Lung (tissue), 12 donors: ENCODE data around the gene IL31RA. TPM values are rescaled to one million over a fixed set of nuclear protein-coding genes. Genes with fewer than 3 reads are reported as not detected.

Experiments
- ATAC-seq: fragments of 200-7000 bp; cut with Tn5 transposase; one replicate; pipeline ENCODE4 v1.9.1; 2020; ENCODE audit warnings: moderate number of reproducible peaks; ENCODE audit not compliant: insufficient read depth, low FRiP score
- DNase-seq, 3 donors: peaks; one replicate each; pipeline ENCODE4 v3.0.0-alpha.2; 2013 to 2017
- H3K27ac ChIP-seq, 2 donors: one replicate each; pipeline ENCODE4 v1.5.1; 2013; ENCODE audit warnings: mild to moderate bottlenecking in 2 of 2, moderate library complexity in 2 of 2, control low read depth in 1 of 2, inconsistent platforms in 1 of 2, low read depth in 1 of 2, low read length in 1 of 2
- H3K27me3 ChIP-seq, 3 donors: one replicate each; pipeline ENCODE4 v1.5.1; 2013; ENCODE audit warnings: low read length in 2 of 3; ENCODE audit not compliant: control insufficient read depth in 3 of 3, insufficient read depth in 3 of 3
- H3K36me3 ChIP-seq, 4 donors: one replicate each; pipeline ENCODE4 v1.5.1; 2013; ENCODE audit warnings: low read length in 4 of 4, mild to moderate bottlenecking in 1 of 4, moderate library complexity in 1 of 4; ENCODE audit not compliant: control insufficient read depth in 4 of 4, insufficient read depth in 4 of 4
- H3K4me1 ChIP-seq, 5 donors: one replicate each; pipeline ENCODE4 v1.5.1; 2013; ENCODE audit warnings: low read length in 5 of 5, mild to moderate bottlenecking in 2 of 5, moderate library complexity in 1 of 5; ENCODE audit not compliant: control insufficient read depth in 5 of 5, insufficient read depth in 5 of 5
- H3K4me3 ChIP-seq: one replicate; pipeline ENCODE4 v1.5.1; 2013; ENCODE audit warnings: mild to moderate bottlenecking, control low read depth, moderate library complexity
- H3K9ac ChIP-seq, 2 donors: one replicate each; pipeline ENCODE4 v1.5.1; 2013; ENCODE audit warnings: low read length in 2 of 2, control low read depth in 1 of 2; ENCODE audit not compliant: insufficient read depth in 1 of 2
- H3K9me3 ChIP-seq, 4 donors: one replicate each; pipeline ENCODE4 v1.5.1; 2013; ENCODE audit warnings: low read length in 3 of 4, mild to moderate bottlenecking in 1 of 4, moderate library complexity in 1 of 4; ENCODE audit not compliant: control insufficient read depth in 4 of 4, insufficient read depth in 3 of 4
- CTCF ChIP-seq: IDR thresholded peaks from 2 replicates; pipeline ENCODE4 v1.5.1; 2012; ENCODE audit warnings: mild to moderate bottlenecking; ENCODE audit errors: control extremely low read depth, extremely low read depth
- WGBS, 2 donors: extraction: QIAGEN DNeasy Blood & Tissue Kit; methylation state at CpG; one replicate each; pipeline ENCODE4 v1.1.7; 2013; 5-methylcytosine and 5-hydroxymethylcytosine counted together
- polyA plus RNA-seq, 2 donors: library from polyadenylated mRNA; stranded (reverse); fragments of 200-250 nt; gene quantifications; one replicate each; pipeline ENCODE4 v1.2.1, GENCODE V29; 2013
- total RNA-seq, 2 donors: library from RNA; depleted of rRNA in 1 of 2; stranded (reverse); fragments of >200 nt in 1 of 2; gene quantifications; one replicate each; pipeline ENCODE4 v1.2.1, GENCODE V29; 2014 to 2021
- donor health status: control.
- donor health status: control.
- donor health status: Bipolar disorder and iron deficiency.
- donor health status: healthy.
- donor health status: DM: yes; HTN: yes; CAD: no.

IL31RA gene
- total and polyA plus RNA-seq, 4 donors: 0.04 to 0.21 (median 0.11) TPM

- no peak for TF ChIP-seq CTCF
- H3K27ac ChIP-seq: no peak overlapping the region
- WGBS, 2 donors: 51 to 94% methylated on average over 1 of the region's 1 CpG
Observed at GRCh38 chr5:55908804-55909203, 57.6 kb downstream of the IL31RA start.

DNA sequence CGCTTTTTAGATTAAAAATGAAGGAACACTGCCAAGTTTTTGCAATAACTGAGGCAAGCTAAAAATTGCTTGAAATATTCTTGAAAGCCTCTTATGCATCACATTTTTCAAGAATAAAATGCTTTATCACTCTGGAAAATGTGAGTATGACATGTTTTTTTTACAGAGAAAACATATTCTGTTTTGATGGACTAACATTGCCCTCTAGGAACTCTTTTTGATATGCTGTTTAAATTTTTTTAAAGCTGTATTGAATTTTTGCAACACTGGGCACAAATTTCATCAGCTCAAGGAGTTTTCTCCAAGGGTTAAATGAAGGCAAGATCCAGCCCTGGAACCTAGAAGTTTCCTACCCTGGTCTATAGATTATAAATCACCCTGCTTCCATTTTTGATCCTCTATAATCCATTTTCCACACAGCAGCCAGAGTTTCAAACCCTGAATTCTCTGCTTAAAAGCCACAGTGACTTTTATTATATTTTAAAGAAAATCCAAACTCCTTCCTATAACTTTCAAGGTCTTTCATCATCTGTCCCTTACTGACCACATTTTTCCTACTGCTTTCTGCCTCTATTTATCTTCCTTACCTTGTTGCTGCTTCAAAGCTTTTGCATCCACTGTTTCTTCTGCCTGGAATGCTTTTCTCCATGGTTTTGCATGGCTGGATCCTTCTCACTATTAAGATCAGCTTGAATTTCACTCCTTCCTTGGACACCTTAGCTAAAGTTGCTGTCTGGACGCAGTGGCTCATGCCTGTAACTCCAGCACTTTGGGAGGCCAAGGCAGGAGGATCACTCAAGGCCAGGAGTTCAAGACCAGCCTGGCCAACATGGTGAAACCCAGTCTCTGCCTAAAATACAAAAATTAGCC, 60.9 kb downstream of the IL31RA start:
- TF ChIP-seq CTCF: no peak
- Histone ChIP-seq H3K9ac (no peak overlapping the region), H3K4me3 (no peak overlapping the region), H3K27ac (no peak overlapping the region), H3K36me3 (no peaks in the 10 kb centered on the region), H3K27me3 (no peaks in the 10 kb centered on the region), H3K9me3 (no peaks in the 10 kb centered on the region), H3K4me1 (peaks cover 0 to 9% (median 0%) of the 10 kb centered on the region in 5 donors)
- WGBS, 2 donors: 78 to 84% methylated on average over 2 of the region's 2 CpGs
- ATAC-seq (no peak), DNase-seq (no peak)

More at GRCh38 chr5:55908804-55909203, 57.6 kb downstream of the IL31RA start:
- Histone ChIP-seq H3K27me3 (no peaks in the 10 kb centered on the region), H3K9ac (no peak overlapping the region), H3K36me3 (no peaks in the 10 kb centered on the region), H3K4me1 (peaks cover 0 to 7% (median 0%) of the 10 kb centered on the region in 5 donors), H3K4me3 (no peak overlapping the region), H3K9me3 (no peaks in the 10 kb centered on the region)
- DNase-seq: no peak
- no peak for ATAC-seq

- DNase-seq (no peak), ATAC-seq (no peak)
- no peak overlapping the region for H3K4me3 ChIP-seq
- no peak overlapping the region for H3K27ac ChIP-seq
- 86 to 92% methylated on average over 10 of the region's 10 CpGs for WGBS, 2 donors
- H3K9ac ChIP-seq: no peak overlapping the region
- H3K36me3 ChIP-seq: no peaks in the 10 kb centered on the region
- no peaks in the 10 kb centered on the region for H3K27me3 ChIP-seq
- no peak for TF ChIP-seq CTCF
- no peaks in the 10 kb centered on the region for H3K9me3 ChIP-seq
- peaks cover 0 to 9% (median 0%) of the 10 kb centered on the region in 5 donors for H3K4me1 ChIP-seq
Observed at GRCh38 chr5:55913466-55914413, 62.6 kb downstream of the IL31RA start.
